ENCODE results near the gene SLC9A8.
"Not testable (repeated sequence)": the region's sequence is repeated elsewhere in the genome, so short reads cannot be mapped to it uniquely, and the experiment has no call there.

Gene SLC9A8

GRCh38 chr20:49779972-49780371 lies 32.7 kb upstream of the SLC9A8 start:
- Histone ChIP-seq H3K27ac (ENCODE audit: low read depth, low read length) (no peak overlapping the region), H3K27me3 (ENCODE audit: control insufficient read depth in 1 of 2, insufficient read depth in 2 of 2, low read length in 2 of 2) (no peaks in the 10 kb centered on the region)

GRCh38 chr20:49781676-49782075 lies 31.0 kb upstream of the SLC9A8 start:
- Histone ChIP-seq H3K9ac (ENCODE audit: low read length) (no peak overlapping the region), H3K27ac (ENCODE audit: low read depth, low read length) (no peak overlapping the region), H3K4me1 (ENCODE audit: insufficient read depth, low read length) (no peaks in the 10 kb centered on the region), H3K36me3 (ENCODE audit: insufficient read depth, low read length) (no peaks in the 10 kb centered on the region), H3K4me3 (ENCODE audit: low read depth in 1 of 2, low read length in 2 of 2) (no peak overlapping the region), H3K27me3 (ENCODE audit: control insufficient read depth in 1 of 2, insufficient read depth in 2 of 2, low read length in 2 of 2) (no peaks in the 10 kb centered on the region), H3K9me3 (ENCODE audit: low read length) (no peaks in the 10 kb centered on the region)

More at GRCh38 chr20:49779972-49780371, 32.7 kb upstream of the SLC9A8 start:
- no peak overlapping the region for H3K4me3 ChIP-seq (ENCODE audit: low read depth in 1 of 2, low read length in 2 of 2)
- no peaks in the 10 kb centered on the region for H3K36me3 ChIP-seq (ENCODE audit: insufficient read depth, low read length)
- no peak overlapping the region for H3K9ac ChIP-seq (ENCODE audit: low read length)
- H3K9me3 ChIP-seq (ENCODE audit: low read length) = no peaks in the 10 kb centered on the region
- no peaks in the 10 kb centered on the region for H3K4me1 ChIP-seq (ENCODE audit: insufficient read depth, low read length)

- H3K9ac ChIP-seq (ENCODE audit: low read length); H3K36me3 ChIP-seq (ENCODE audit: insufficient read depth, low read length); H3K9me3 ChIP-seq (ENCODE audit: low read length); H3K4me3 ChIP-seq (ENCODE audit: low read depth in 1 of 2, low read length in 2 of 2); H3K27me3 ChIP-seq (ENCODE audit: control insufficient read depth in 1 of 2, insufficient read depth in 2 of 2, low read length in 2 of 2); H3K27ac ChIP-seq (ENCODE audit: low read depth, low read length); H3K4me1 ChIP-seq (ENCODE audit: insufficient read depth, low read length): not testable (repeated sequence)
These were observed 30.2 kb upstream of the SLC9A8 start for GRCh38 chr20:49782439-49782838.

- not testable (repeated sequence) for H3K36me3 ChIP-seq (ENCODE audit: insufficient read depth, low read length); H3K9me3 ChIP-seq (ENCODE audit: low read length); H3K27ac ChIP-seq (ENCODE audit: low read depth, low read length)
These were observed 29.3 kb upstream of the SLC9A8 start for GRCh38 chr20:49783021-49783995.

GRCh38 chr20:49784291-49784690 lies 28.3 kb upstream of the SLC9A8 start:
- H3K9ac ChIP-seq (ENCODE audit: low read length) = no peak overlapping the region
- no peak overlapping the region for H3K27ac ChIP-seq (ENCODE audit: low read depth, low read length)
- H3K4me1 ChIP-seq (ENCODE audit: insufficient read depth, low read length) = no peaks in the 10 kb centered on the region
- no peak overlapping the region for H3K4me3 ChIP-seq (ENCODE audit: low read depth in 1 of 2, low read length in 2 of 2)
- no peaks in the 10 kb centered on the region for H3K9me3 ChIP-seq (ENCODE audit: low read length)
- H3K27me3 ChIP-seq (ENCODE audit: control insufficient read depth in 1 of 2, insufficient read depth in 2 of 2, low read length in 2 of 2) = no peaks in the 10 kb centered on the region
- no peaks in the 10 kb centered on the region for H3K36me3 ChIP-seq (ENCODE audit: insufficient read depth, low read length)

More at GRCh38 chr20:49783021-49783995, 29.3 kb upstream of the SLC9A8 start:
- H3K27me3 ChIP-seq (ENCODE audit: control insufficient read depth in 1 of 2, insufficient read depth in 2 of 2, low read length in 2 of 2); H3K4me3 ChIP-seq (ENCODE audit: low read depth in 1 of 2, low read length in 2 of 2); H3K4me1 ChIP-seq (ENCODE audit: insufficient read depth, low read length); H3K9ac ChIP-seq (ENCODE audit: low read length): not testable (repeated sequence)

- Histone ChIP-seq H3K9ac (ENCODE audit: low read length) (no peak overlapping the region), H3K4me1 (ENCODE audit: insufficient read depth, low read length) (no peaks in the 10 kb centered on the region), H3K36me3 (ENCODE audit: insufficient read depth, low read length) (no peaks in the 10 kb centered on the region), H3K27me3 (ENCODE audit: control insufficient read depth in 1 of 2, insufficient read depth in 2 of 2, low read length in 2 of 2) (no peaks in the 10 kb centered on the region), H3K4me3 (ENCODE audit: low read depth in 1 of 2, low read length in 2 of 2) (no peak overlapping the region), H3K9me3 (ENCODE audit: low read length) (no peaks in the 10 kb centered on the region), H3K27ac (ENCODE audit: low read depth, low read length) (no peak overlapping the region)
These were observed 27.3 kb upstream of the SLC9A8 start for GRCh38 chr20:49785149-49785851.

GRCh38 chr20:49785852-49786175 lies 26.8 kb upstream of the SLC9A8 start:
- no peak overlapping the region for H3K27ac ChIP-seq (ENCODE audit: low read depth, low read length)
- H3K4me1 ChIP-seq (ENCODE audit: insufficient read depth, low read length) = no peaks in the 10 kb centered on the region
- no peak overlapping the region for H3K4me3 ChIP-seq (ENCODE audit: low read depth in 1 of 2, low read length in 2 of 2)

GRCh38 chr20:49786196-49786595 lies 26.4 kb upstream of the SLC9A8 start:
- no peaks in the 10 kb centered on the region for H3K27me3 ChIP-seq (ENCODE audit: control insufficient read depth in 1 of 2, insufficient read depth in 2 of 2, low read length in 2 of 2)
- H3K4me1 ChIP-seq (ENCODE audit: insufficient read depth, low read length) = no peaks in the 10 kb centered on the region
- H3K27ac ChIP-seq (ENCODE audit: low read depth, low read length) = no peak overlapping the region
- no peak overlapping the region for H3K9ac ChIP-seq (ENCODE audit: low read length)
- no peaks in the 10 kb centered on the region for H3K36me3 ChIP-seq (ENCODE audit: insufficient read depth, low read length)
- H3K9me3 ChIP-seq (ENCODE audit: low read length) = no peaks in the 10 kb centered on the region
- no peak overlapping the region for H3K4me3 ChIP-seq (ENCODE audit: low read depth in 1 of 2, low read length in 2 of 2)

More at GRCh38 chr20:49785852-49786175, 26.8 kb upstream of the SLC9A8 start:
- H3K27me3 ChIP-seq (ENCODE audit: control insufficient read depth in 1 of 2, insufficient read depth in 2 of 2, low read length in 2 of 2) = no peaks in the 10 kb centered on the region
- no peaks in the 10 kb centered on the region for H3K9me3 ChIP-seq (ENCODE audit: low read length)
- no peak overlapping the region for H3K9ac ChIP-seq (ENCODE audit: low read length)
- no peaks in the 10 kb centered on the region for H3K36me3 ChIP-seq (ENCODE audit: insufficient read depth, low read length)

GRCh38 chr20:49786668-49787370 lies 25.8 kb upstream of the SLC9A8 start:
- Histone ChIP-seq H3K27me3 (ENCODE audit: control insufficient read depth in 1 of 2, insufficient read depth in 2 of 2, low read length in 2 of 2) (no peaks in the 10 kb centered on the region), H3K9me3 (ENCODE audit: low read length) (no peaks in the 10 kb centered on the region), H3K4me3 (ENCODE audit: low read depth in 1 of 2, low read length in 2 of 2) (no peak overlapping the region), H3K9ac (ENCODE audit: low read length) (no peak overlapping the region), H3K27ac (ENCODE audit: low read depth, low read length) (no peak overlapping the region), H3K4me1 (ENCODE audit: insufficient read depth, low read length) (no peaks in the 10 kb centered on the region), H3K36me3 (ENCODE audit: insufficient read depth, low read length) (no peaks in the 10 kb centered on the region)

GRCh38 chr20:49787371-49788357 lies 25.0 kb upstream of the SLC9A8 start:
- H3K9ac ChIP-seq (ENCODE audit: low read length) = no peak overlapping the region
- no peaks in the 10 kb centered on the region for H3K27me3 ChIP-seq (ENCODE audit: control insufficient read depth in 1 of 2, insufficient read depth in 2 of 2, low read length in 2 of 2)
- H3K4me1 ChIP-seq (ENCODE audit: insufficient read depth, low read length) = no peaks in the 10 kb centered on the region
- H3K9me3 ChIP-seq (ENCODE audit: low read length) = no peaks in the 10 kb centered on the region
- no peaks in the 10 kb centered on the region for H3K36me3 ChIP-seq (ENCODE audit: insufficient read depth, low read length)
- no peak overlapping the region for H3K27ac ChIP-seq (ENCODE audit: low read depth, low read length)
- H3K4me3 ChIP-seq (ENCODE audit: low read depth in 1 of 2, low read length in 2 of 2) = no peak overlapping the region
